ENCODE data around the gene NDUFS8.

Gene NDUFS8

GRCh38 chr11:68049509-68050370 lies 19.3 kb downstream of the NDUFS8 start:
- no peak for DNase-seq (ENCODE audit: low read depth in 2 of 2)

GRCh38 chr11:68050371-68050841 lies 19.9 kb downstream of the NDUFS8 start:
- DNase-seq (ENCODE audit: low read depth in 2 of 2) = no peak

- no peak for DNase-seq (ENCODE audit: low read depth in 2 of 2)
Observed at GRCh38 chr11:68051191-68052136, 21.0 kb downstream of the NDUFS8 start.

- DNase-seq (ENCODE audit: low read depth in 2 of 2) = no peak
Observed at GRCh38 chr11:68052137-68052873, 21.8 kb downstream of the NDUFS8 start.

- DNase-seq (ENCODE audit: low read depth in 2 of 2) = no peak
Observed at GRCh38 chr11:68053117-68053516, 22.6 kb downstream of the NDUFS8 start.

- DNase-seq (ENCODE audit: low read depth in 2 of 2) = no peak
Observed at GRCh38 chr11:68053981-68054812, 23.7 kb downstream of the NDUFS8 start.

- DNase-seq (ENCODE audit: low read depth in 2 of 2) = no peak
Observed at GRCh38 chr11:68056317-68057285, 26.1 kb downstream of the NDUFS8 start.

GRCh38 chr11:68057807-68058206 lies 27.3 kb downstream of the NDUFS8 start:
- DNase-seq (ENCODE audit: low read depth in 2 of 2) = no peak

- no peak for DNase-seq (ENCODE audit: low read depth in 2 of 2)
Observed at GRCh38 chr11:68061508-68061907, 31.0 kb downstream of the NDUFS8 start.

GRCh38 chr11:68064926-68065325 lies 34.4 kb downstream of the NDUFS8 start:
- DNase-seq (ENCODE audit: low read depth in 2 of 2) = no peak

GRCh38 chr11:68065841-68066240 lies 35.4 kb downstream of the NDUFS8 start:
- DNase-seq (ENCODE audit: low read depth in 2 of 2) = no peak

- DNase-seq (ENCODE audit: low read depth in 2 of 2) = no peak
Observed at GRCh38 chr11:68066742-68067141, 36.3 kb downstream of the NDUFS8 start.

- DNase-seq (ENCODE audit: low read depth in 2 of 2) = no peak
Observed at GRCh38 chr11:68067991-68068390, 37.5 kb downstream of the NDUFS8 start.

- DNase-seq (ENCODE audit: low read depth in 2 of 2) = no peak
Observed at GRCh38 chr11:68071281-68072048, 41.0 kb downstream of the NDUFS8 start.

GRCh38 chr11:68074584-68075352 lies 44.3 kb downstream of the NDUFS8 start:
- DNase-seq (ENCODE audit: low read depth in 2 of 2) = no peak

GRCh38 chr11:68076371-68077042 lies 46.0 kb downstream of the NDUFS8 start:
- DNase-seq (ENCODE audit: low read depth in 2 of 2) = no peak
